GM23248 (cell line): ENCODE measurements around the gene TTC21A.

Source experiments
- EZH2 ChIP-seq: fragments of 200-600 bp; sonication (generic); IDR thresholded peaks from 2 replicates; pipeline ENCODE4 v1.6.1; 2018; ENCODE audit warnings: antibody characterized with exemption, mild to moderate bottlenecking; ENCODE audit not compliant: insufficient read depth, poor library complexity, severe bottlenecking
- EZH2phosphoT487 ChIP-seq: fragments of 200-600 bp; sonication (generic); IDR thresholded peaks from 2 replicates; pipeline ENCODE4 v1.6.1; 2018; ENCODE audit warnings: antibody characterized with exemption, moderate library complexity, mild to moderate bottlenecking, low read depth; ENCODE audit not compliant: insufficient read depth

GRCh38 chr3:39122813-39123212, 15.3 kb downstream of the TTC21A start:
- no peak for TF ChIP-seq EZH2
- TF ChIP-seq EZH2phosphoT487, result no peak
